IMR-90 (cell line): ENCODE results near the gene TP53BP1. TPM values are rescaled to one million over a fixed set of nuclear protein-coding genes. Genes with fewer than 3 reads are reported as not detected.

Experiments used
- ATAC-seq: fragments of 200-7000 bp; cut with Tn5 transposase; 2 replicates; pipeline ENCODE4 v1.9.1; 2020; ENCODE audit warnings: low read depth, mild to moderate bottlenecking, moderate library complexity
- BruUV-seq: library from RNA; stranded (reverse); fragments of 400-500 nt; replicated peaks from 2 replicates; lab custom pipeline; 2021; lab: Mats Ljungman, UMichigan
- CTCF ChIA-PET: fragments of 300-600 bp; formaldehyde crosslinking; extraction: SDS; loops from one replicate; lab custom pipeline; 2021; ENCODE audit warnings: antibody characterized with exemption; lab: Yijun Ruan, JAX
- POLR2A ChIA-PET: fragments of 300-600 bp; sonication (Branson Sonifier 250); formaldehyde crosslinking; loops from one replicate; lab custom pipeline; 2022; ENCODE audit warnings: antibody characterized with exemption; ENCODE audit not compliant: unreplicated experiment; lab: Charles Lee
- DNase-seq: peaks from one replicate; pipeline ENCODE4 v3.0.0; 2013
- H2AFZ ChIP-seq: replicated peaks from 2 replicates; pipeline ENCODE3; 2013; ENCODE audit warnings: low read length, mild to moderate bottlenecking; ENCODE audit not compliant: poor library complexity
- H2AK5ac ChIP-seq: 2 replicates; pipeline ENCODE4 v1.6.1; 2013; ENCODE audit warnings: low read depth, low read length, inconsistent platforms
- H2AK9ac ChIP-seq: replicated peaks from 2 replicates; pipeline ENCODE3; 2013; ENCODE audit warnings: mild to moderate bottlenecking, low read depth, low read length, moderate library complexity; ENCODE audit not compliant: poor library complexity
- H2BK120ac ChIP-seq: 2 replicates; pipeline ENCODE4 v1.6.1; 2013; ENCODE audit warnings: low read depth, low read length, inconsistent platforms
- H2BK15ac ChIP-seq: 3 replicates; pipeline ENCODE4 v1.6.1; 2013; ENCODE audit warnings: low read depth, low read length, inconsistent platforms
- H2BK20ac ChIP-seq: 2 replicates; pipeline ENCODE4 v1.6.1; 2013; ENCODE audit warnings: low read depth, mild to moderate bottlenecking, inconsistent platforms, low read length, moderate library complexity
- H2BK5ac ChIP-seq: 2 replicates; pipeline ENCODE4 v1.6.1; 2013; ENCODE audit warnings: mild to moderate bottlenecking, low read depth, low read length, inconsistent platforms; ENCODE audit not compliant: poor library complexity, severe bottlenecking
- H3K14ac ChIP-seq: replicated peaks from 2 replicates; pipeline ENCODE4 v1.6.1; 2013; ENCODE audit warnings: low read depth, low read length, inconsistent platforms
- H3K18ac ChIP-seq: 2 replicates; pipeline ENCODE4 v1.6.1; 2013; ENCODE audit warnings: low read depth, low read length, control low read depth
- H3K23ac ChIP-seq: 2 replicates; pipeline ENCODE4 v1.6.1; 2013; ENCODE audit warnings: low read depth, low read length, inconsistent platforms
- H3K27ac ChIP-seq: 2 replicates; pipeline ENCODE4 v1.5.1; 2013; ENCODE audit warnings: mild to moderate bottlenecking, control low read depth, low read length; ENCODE audit not compliant: insufficient read depth
- H3K27me3 ChIP-seq: 2 replicates; pipeline ENCODE4 v1.6.1; 2013; ENCODE audit warnings: low read length; ENCODE audit not compliant: control insufficient read depth, insufficient read depth
- H3K36me3 ChIP-seq: 2 replicates; pipeline ENCODE4 v1.6.1; 2013; ENCODE audit warnings: low read length, mixed read lengths; ENCODE audit not compliant: control insufficient read depth, insufficient read depth
- H3K4ac ChIP-seq: 2 replicates; pipeline ENCODE4 v1.6.1; 2013; ENCODE audit warnings: low read depth, low read length, inconsistent platforms
- H3K4me1 ChIP-seq: 2 replicates; pipeline ENCODE4 v1.6.1; 2013; ENCODE audit warnings: low read length, mixed read lengths; ENCODE audit not compliant: control insufficient read depth, insufficient read depth
- H3K4me2 ChIP-seq: 2 replicates; pipeline ENCODE4 v1.6.1; 2013; ENCODE audit warnings: low read depth, mild to moderate bottlenecking, control low read depth, low read length, moderate library complexity
- H3K4me3 ChIP-seq: 2 replicates; pipeline ENCODE4 v1.5.1; 2013; ENCODE audit warnings: low read depth, mild to moderate bottlenecking, control low read depth, low read length, moderate library complexity; ENCODE audit not compliant: insufficient read depth
- H3K56ac ChIP-seq: 2 replicates; pipeline ENCODE4 v1.6.1; 2013; ENCODE audit warnings: low read length, inconsistent platforms; ENCODE audit not compliant: insufficient read depth; ENCODE audit errors: extremely low read depth
- H3K79me1 ChIP-seq, 2 experiments: 2 replicates each; pipeline ENCODE4 v1.6.1; 2013; ENCODE audit warnings: low read length in 2 of 2, inconsistent platforms in 1 of 2, low read depth in 1 of 2
- H3K9ac ChIP-seq: 2 replicates; pipeline ENCODE4 v1.6.1; 2013; ENCODE audit warnings: low read depth, low read length, control low read depth
- H3K9me1 ChIP-seq: 2 replicates; pipeline ENCODE4 v1.6.1; 2013; ENCODE audit warnings: low read length, inconsistent platforms; ENCODE audit not compliant: insufficient read depth
- H3K9me3 ChIP-seq: 2 replicates; pipeline ENCODE4 v1.6.1; 2013; ENCODE audit warnings: low read length; ENCODE audit not compliant: control insufficient read depth, insufficient read depth
- H4K20me1 ChIP-seq: 2 replicates; pipeline ENCODE4 v1.6.1; 2013; ENCODE audit warnings: low read length, inconsistent platforms; ENCODE audit not compliant: insufficient read depth
- H4K5ac ChIP-seq: 2 replicates; pipeline ENCODE4 v1.6.1; 2013; ENCODE audit warnings: mild to moderate bottlenecking, low read depth, low read length, control low read depth
- H4K8ac ChIP-seq, 2 experiments: 2 replicates each; pipeline ENCODE4 v1.6.1; 2013; ENCODE audit warnings: low read depth in 2 of 2, low read length in 2 of 2, control low read depth in 1 of 2, inconsistent platforms in 1 of 2
- H4K91ac ChIP-seq: 2 replicates; pipeline ENCODE4 v1.6.1; 2013; ENCODE audit warnings: low read depth, low read length, inconsistent platforms; ENCODE audit not compliant: insufficient read depth
- CEBPB ChIP-seq: IDR thresholded peaks from 2 replicates; pipeline ENCODE4 v1.6.1; 2012; ENCODE audit warnings: low read depth, low read length, improper control_type of control experiment
- MXI1 ChIP-seq: IDR thresholded peaks from 2 replicates; pipeline ENCODE4 v1.6.1; 2012; ENCODE audit warnings: low read depth, mild to moderate bottlenecking, low read length, moderate library complexity, borderline replicate concordance
- NFE2L2 ChIP-seq: fragments of 150-350 bp; IDR thresholded peaks from 2 replicates; pipeline ENCODE4 v1.6.1; 2016; ENCODE audit warnings: low read depth, mild to moderate bottlenecking, low read length
- WGBS, 2 experiments: methylation state at CpG; one replicate each; pipeline versions ENCODE4 v1.1.5 to v1.1.7; 2013; ENCODE audit warnings: missing lambda C conversion rate in 2 of 2; ENCODE audit not compliant: insufficient read length in 1 of 2; ENCODE audit errors: extremely low coverage in 2 of 2; 5-methylcytosine and 5-hydroxymethylcytosine counted together
- dilution Hi-C: fragments of 300-500 bp; cut with HindIII; formaldehyde crosslinking; loops from one replicate; pipeline ENCODE4 v1.14.3; 2018; ENCODE audit warnings: low sequenced_read_pairs; ENCODE audit not compliant: unreplicated experiment
- in situ Hi-C: fragments of 300-500 bp; cut with MboI; formaldehyde crosslinking; loops from 3 replicates; pipeline ENCODE4 v1.14.3; 2019; ENCODE audit warnings: low sequenced_read_pairs, inconsistent platforms, mixed read lengths
- intact Hi-C: fragments of 100-400 bp; cut with micrococcal nuclease; formaldehyde crosslinking; loops from 2 replicates; pipeline ENCODE4 v1.10.0; 2022
- polyA plus RNA-seq, 3 experiments: library from polyadenylated mRNA; depleted of rRNA; stranded (reverse); fragments of >200 nt; gene quantifications; 2 replicates each; pipeline ENCODE4 v1.2.3, GENCODE V29; 2012; ENCODE audit warnings: low replicate concordance in 1 of 3
- total RNA-seq: library from RNA; depleted of rRNA; stranded (reverse); fragments of >200 nt; gene quantifications from 2 replicates; pipeline ENCODE4 v1.2.3, GENCODE V29; 2012

TP53BP1 gene
- total and polyA plus RNA-seq, 2 of the 4 experiments (the other 2 are of a cell fraction), result 36.3 to 64.5 TPM

- peak overlapping the region; percentile 23 for H4K5ac ChIP-seq
- H3K9me3 ChIP-seq, result no peaks in the 10 kb centered on the region
- H2BK5ac ChIP-seq, result peak overlapping the region; percentile 85
- intact Hi-C loops (loop anchor here (2.0 to 10.0 kb wide), 2 partner anchors 23 to 259 kb away; partner anchors contain the start of genes ELL3 and TP53BP1), dilution Hi-C loops (no loop called here), in situ Hi-C loops (no loop called here)
- peaks cover 23% of the 10 kb centered on the region for H3K4me1 ChIP-seq
- peak overlapping the region; percentile 79; the same call in 1 of the 2 replicates for H2AK5ac ChIP-seq
- ChIA-PET POLR2A (no interaction called here), CTCF (interaction anchor here (1.5 kb wide), 1 partner anchor 75 kb away, joined by 5 read pairs; no protein-coding TSS in a partner anchor)
- H3K9ac ChIP-seq, result no peak overlapping the region; the same call in 1 of the 2 replicates
- H2BK120ac ChIP-seq, result peak overlapping the region; percentile 95
- H3K4me2 ChIP-seq, result peak overlapping the region; percentile 74
- 0 out of 2 replicates have a peak overlapping the region, but pooled peaks have one; percentile 55 for H3K23ac ChIP-seq
- H4K91ac ChIP-seq, result peak overlapping the region; percentile 74
- H3K27me3 ChIP-seq, result no peaks in the 10 kb centered on the region
- 20% methylated on average over 1 of the region's 2 CpGs; no CpG with 5 or more reads in 1 of the 2 experiments for WGBS, 2 experiments
- peak overlapping the region; percentile 15 for H3K18ac ChIP-seq
- peak overlapping the region; percentile 20 to 91; a peak in 3 of 4 replicates for H4K8ac ChIP-seq
- H3K56ac ChIP-seq, result 0 out of 2 replicates have a peak overlapping the region, but pooled peaks have one; percentile 77
- H3K4me3 ChIP-seq, result no peak overlapping the region
- H3K4ac ChIP-seq, result peak overlapping the region; percentile 91
- peaks cover 30% of the 10 kb centered on the region for H3K9me1 ChIP-seq
- H3K27ac ChIP-seq, result peak overlapping the region; percentile 81; the same call in 1 of the 2 replicates
- peak overlapping the region; percentile 43 for H2BK20ac ChIP-seq
- peaks cover 25 to 57% of the 10 kb centered on the region in 2 experiments for H3K79me1 ChIP-seq
- DNase-seq (no peak), ATAC-seq (no peak)
- TF ChIP-seq CEBPB (no peak), MXI1 (no peak), NFE2L2 (no peak)
- no TSS peak for BruUV-seq
- peaks cover 23% of the 10 kb centered on the region for H4K20me1 ChIP-seq
- peak overlapping the region; percentile 20; the same call in 1 of the 3 replicates for H2BK15ac ChIP-seq
- H2AFZ ChIP-seq, result no peak overlapping the region
- peak overlapping the region; percentile 90; the same call in 1 of the 2 replicates for H3K14ac ChIP-seq
- H2AK9ac ChIP-seq, result peak overlapping the region; percentile 74
- peaks cover 3% of the 10 kb centered on the region for H3K36me3 ChIP-seq
Observed at GRCh38 chr15:43515741-43516140, 22.8 kb upstream of the TP53BP1 start.
